Tibial artery (tissue), 4 donors: ENCODE measurements around the gene ZNF385D.
A peak's percentile ranks its signal among the peaks of the same experiment; 100 is the strongest.

ENCODE experiments used
- DNase-seq, 2 donors: peaks; one replicate each; pipeline ENCODE4 v3.0.0-alpha.2; 2019
- H3K27ac ChIP-seq, 2 donors: fragments of 200-600 bp; sonication (generic) in 1 of 2; 1 replicate in 1 of 2; 2 replicates in 1 of 2; pipeline ENCODE4 v1.5.1; 2018 to 2019; ENCODE audit warnings: mild to moderate bottlenecking in 1 of 2
- H3K27me3 ChIP-seq, 2 donors: fragments of 200-600 bp; sonication (generic) in 1 of 2; one replicate each; pipeline versions ENCODE4 v1.5.1 to v1.6.0; 2016 to 2019
- H3K36me3 ChIP-seq, 3 donors: fragments of 200-600 bp; sonication (generic) in 2 of 3; one replicate each; pipeline ENCODE4 v1.5.1; 2016 to 2019; ENCODE audit warnings: mild to moderate bottlenecking in 2 of 3
- H3K4me1 ChIP-seq, 4 donors: fragments of 200-600 bp; sonication (generic) in 2 of 4; 1 replicate in 3 of 4; 2 replicates in 1 of 4; pipeline ENCODE4 v1.5.1; 2016 to 2019
- H3K4me3 ChIP-seq, 2 donors: fragments of 200-600 bp; sonication (generic) in 1 of 2; 1 replicate in 1 of 2; 2 replicates in 1 of 2; pipeline ENCODE4 v1.5.1; 2018 to 2019; ENCODE audit warnings: mild to moderate bottlenecking in 2 of 2
- H3K9me3 ChIP-seq, 3 donors: fragments of 200-600 bp; sonication (generic) in 1 of 3; one replicate each; pipeline ENCODE4 v1.5.1; 2016 to 2019
- CTCF ChIP-seq, 2 experiments: fragments of 200-600 bp in 1 of 2; fragments of 450-650 bp in 1 of 2; IDR thresholded peaks; one replicate each; pipeline ENCODE4 v1.5.1; 2017 to 2019; ENCODE audit warnings: antibody characterized with exemption in 2 of 2, mild to moderate bottlenecking in 1 of 2, moderate library complexity in 1 of 2
- intact Hi-C: fragments of 100-400 bp; cut with DNase I; formaldehyde crosslinking; loops from one replicate; pipeline ENCODE4 v1.15.0; 2023; ENCODE audit warnings: low total_unique reads

The ZNF385D gene

GRCh38 chr3:21777821-21778220 is 26.8 kb upstream of the ZNF385D start:
- H3K4me1 ChIP-seq, result peaks cover 0 to 53% (median 9%) of the 10 kb centered on the region in 4 donors
- DNase-seq, result no peak
- H3K36me3 ChIP-seq, result no peaks in the 10 kb centered on the region
- no peaks in the 10 kb centered on the region for H3K9me3 ChIP-seq
- H3K4me3 ChIP-seq, result no peak overlapping the region
- H3K27me3 ChIP-seq, result no peaks in the 10 kb centered on the region
- intact Hi-C loops, result no loop called here
- H3K27ac ChIP-seq, result peak overlapping the region; percentile 69 to 72
- no peak for TF ChIP-seq CTCF (IDR thresholded peaks at IDR 0.05)

GRCh38 chr3:21766002-21766401 is 15.0 kb upstream of the ZNF385D start:
- no peak for DNase-seq
- TF ChIP-seq CTCF (IDR thresholded peaks at IDR 0.05), result no peak
- Histone ChIP-seq H3K36me3 (no peaks in the 10 kb centered on the region), H3K9me3 (no peaks in the 10 kb centered on the region), H3K27me3 (no peaks in the 10 kb centered on the region), H3K27ac (no peak overlapping the region), H3K4me1 (no peaks in the 10 kb centered on the region), H3K4me3 (no peak overlapping the region)
- intact Hi-C loops, result loop anchor here (10.0 kb wide), 1 partner anchor 1251 kb away; no protein-coding TSS in a partner anchor

GRCh38 chr3:21755896-21756295 is 4.9 kb upstream of the ZNF385D start:
- no peak for TF ChIP-seq CTCF (IDR thresholded peaks at IDR 0.05)
- H3K4me1 ChIP-seq, result peaks cover 0 to 8% (median under 1%) of the 10 kb centered on the region in 4 donors
- no peak for DNase-seq
- no peak overlapping the region for H3K27ac ChIP-seq
- no peaks in the 10 kb centered on the region for H3K36me3 ChIP-seq
- no peaks in the 10 kb centered on the region for H3K27me3 ChIP-seq
- intact Hi-C loops, result no loop called here
- H3K9me3 ChIP-seq, result no peaks in the 10 kb centered on the region
- H3K4me3 ChIP-seq, result no peak overlapping the region

GRCh38 chr3:21754839-21755238 is 3.8 kb upstream of the ZNF385D start:
- no peak overlapping the region for H3K4me3 ChIP-seq
- H3K4me1 ChIP-seq, result peaks cover 0 to 11% (median 2%) of the 10 kb centered on the region in 4 donors
- no peaks in the 10 kb centered on the region for H3K9me3 ChIP-seq
- no peak for DNase-seq
- H3K36me3 ChIP-seq, result no peaks in the 10 kb centered on the region
- intact Hi-C loops, result loop anchor here (5.0 kb wide), 1 partner anchor 142 kb away; no protein-coding TSS in a partner anchor
- no peak for TF ChIP-seq CTCF (IDR thresholded peaks at IDR 0.05)
- no peaks in the 10 kb centered on the region for H3K27me3 ChIP-seq
- H3K27ac ChIP-seq, result no peak overlapping the region

- Histone ChIP-seq H3K27me3 (no peaks in the 10 kb centered on the region), H3K4me3 (no peak overlapping the region), H3K4me1 (peaks cover 0 to 29% (median 3%) of the 10 kb centered on the region in 4 donors), H3K36me3 (no peaks in the 10 kb centered on the region), H3K27ac (no peak overlapping the region), H3K9me3 (no peaks in the 10 kb centered on the region)
- peak in 1 of 2 donors; percentile 26 for DNase-seq
- intact Hi-C loops, result loop anchor here (5.0 kb wide), 1 partner anchor 144 kb away; no protein-coding TSS in a partner anchor
- peak; percentile 61 to 81 for TF ChIP-seq CTCF (IDR thresholded peaks at IDR 0.05)
These were observed 1.8 kb upstream of the ZNF385D start for GRCh38 chr3:21752749-21753347.
